K562 (cell line): Measurements from ENCODE around the gene ADORA1. TPM values are rescaled to one million over a fixed set of nuclear protein-coding genes. Genes with fewer than 3 reads are reported as not detected.
A peak's percentile ranks its signal among the peaks of the same experiment; 100 is the strongest.

Experiments
- ATAC-seq: fragments of 200-7000 bp; cut with Tn5 transposase; 3 replicates; pipeline ENCODE4 v1.9.1; 2020; ENCODE audit warnings: moderate library complexity
- BruUV-seq: library from RNA; stranded (reverse); fragments of 400-500 nt; replicated peaks from 2 replicates; lab custom pipeline; 2021; lab: Mats Ljungman, UMichigan
- CTCF ChIA-PET: fragments of 300-600 bp; formaldehyde crosslinking; extraction: SDS; loops from one replicate; lab custom pipeline; 2021; ENCODE audit warnings: low intra/inter-chr PET ratio; lab: Yijun Ruan, JAX
- POLR2A ChIA-PET: fragments of 300-600, 350-650 bp; sonication (Branson Sonifier 250); formaldehyde crosslinking; extraction: SDS; loops from one replicate; lab custom pipeline; 2021; ENCODE audit warnings: antibody characterized with exemption, inconsistent platforms; lab: Yijun Ruan, JAX
- DNase-seq, 4 experiments: peaks; one replicate each; pipeline versions ENCODE4 v3.0.0 to v3.0.0-alpha.2; 2011 to 2018; ENCODE audit warnings: low spot score in 3 of 4, mixed read lengths in 3 of 4; ENCODE audit errors: extremely low read depth in 1 of 4
- FAIRE-seq: peaks from 2 replicates; lab custom pipeline; 2011; peaks lifted over from hg19 to GRCh38; lab: Jason Lieb, UNC
- H2AFZ ChIP-seq: 2 replicates; pipeline ENCODE4 v1.6.0; 2011; ENCODE audit warnings: low read depth, low read length, control low read depth, inconsistent platforms
- H3K27ac ChIP-seq: fragments of 200-600 bp; 3 replicates; pipeline ENCODE4 v1.8.0; 2011; ENCODE audit warnings: low read depth, mild to moderate bottlenecking, control low read depth, inconsistent platforms, low read length, moderate library complexity, mixed read lengths; ENCODE audit errors: extremely low read depth
- H3K27me3 ChIP-seq, 2 experiments: fragments of 300-600 bp in 1 of 2; 2 replicates in 1 of 2; 3 replicates in 1 of 2; pipeline versions ENCODE4 v1.6.0 to v1.8.0; 2011; ENCODE audit warnings: inconsistent platforms in 2 of 2, low read length in 2 of 2, mild to moderate bottlenecking in 1 of 2, mixed read lengths in 1 of 2, moderate library complexity in 1 of 2; ENCODE audit not compliant: control insufficient read depth in 2 of 2, insufficient read depth in 2 of 2
- H3K36me3 ChIP-seq: fragments of 300-600 bp; 3 replicates; pipeline ENCODE4 v1.8.0; 2011; ENCODE audit warnings: mild to moderate bottlenecking, low read length, inconsistent platforms; ENCODE audit not compliant: control insufficient read depth, insufficient read depth
- H3K4me1 ChIP-seq, 2 experiments: fragments of 200-600 bp in 1 of 2; replicated peaks in 1 of 2; 2 replicates in 1 of 2; 3 replicates in 1 of 2; pipeline versions ENCODE4 v1.5.1 to v1.8.0; 2011; ENCODE audit warnings: inconsistent platforms in 2 of 2, low read length in 2 of 2, mild to moderate bottlenecking in 1 of 2, mixed read lengths in 1 of 2, moderate library complexity in 1 of 2; ENCODE audit not compliant: control insufficient read depth in 2 of 2, insufficient read depth in 2 of 2
- H3K4me2 ChIP-seq: 2 replicates; pipeline ENCODE4 v1.6.1; 2011; ENCODE audit warnings: low read length, control low read depth, inconsistent platforms, mixed read lengths; ENCODE audit not compliant: insufficient read depth
- H3K4me3 ChIP-seq: fragments of 200-600 bp; sonication (generic), shearing (Covaris generic); 2 replicates; pipeline ENCODE4 v1.5.1; 2016; ENCODE audit warnings: control low read depth, inconsistent platforms
- H3K79me2 ChIP-seq: fragments of 200-600 bp; 3 replicates; pipeline ENCODE4 v1.8.0; 2011; ENCODE audit warnings: low read length, inconsistent platforms; ENCODE audit not compliant: control insufficient read depth, insufficient read depth
- H3K9ac ChIP-seq, 2 experiments: 2 replicates each; pipeline versions ENCODE4 v1.6.0 to v1.6.1; 2011; ENCODE audit warnings: low read depth in 2 of 2, low read length in 2 of 2, control low read depth in 1 of 2, inconsistent platforms in 1 of 2, mild to moderate bottlenecking in 1 of 2, mixed read lengths in 1 of 2; ENCODE audit not compliant: insufficient read depth in 1 of 2
- H3K9me1 ChIP-seq: one replicate; pipeline ENCODE4 v1.6.0; 2011; ENCODE audit warnings: inconsistent platforms, mild to moderate bottlenecking, low read length, moderate library complexity; ENCODE audit not compliant: control insufficient read depth, insufficient read depth
- H3K9me3 ChIP-seq: replicated peaks from 2 replicates; pipeline ENCODE4 v1.5.1; 2011; ENCODE audit warnings: low read depth, low read length, inconsistent platforms; ENCODE audit not compliant: control insufficient read depth, insufficient read depth
- H4K20me1 ChIP-seq: replicated peaks from 2 replicates; pipeline ENCODE4 v1.6.1; 2011; ENCODE audit warnings: low read length, inconsistent platforms, mixed read lengths; ENCODE audit not compliant: control insufficient read depth, insufficient read depth
- KLF10 ChIP-seq: fragments of 250-450 bp; sonication (Bioruptor Pico); IDR thresholded peaks from 2 replicates; pipeline ENCODE4 v1.6.1; 2021; ENCODE audit warnings: matching md5 sums
- PURB ChIP-seq: sonication (generic); formaldehyde crosslinking; IDR thresholded peaks from 2 replicates; pipeline ENCODE4 v1.9.0; 2021; ENCODE audit warnings: low read depth, mild to moderate bottlenecking, missing genetic modification reagents
- RFX1 ChIP-seq: fragments of 450-650 bp; IDR thresholded peaks from 2 replicates; pipeline ENCODE4 v1.6.1; 2016; ENCODE audit warnings: mild to moderate bottlenecking, moderate library complexity
- ZNF583 ChIP-seq: fragments of 250-450 bp; sonication (Bioruptor Pico); IDR thresholded peaks from 2 replicates; pipeline ENCODE4 v1.4.0; 2020
- ZNF76 ChIP-seq: fragments of 250-450 bp; sonication (Bioruptor Pico); IDR thresholded peaks from 2 replicates; pipeline ENCODE4 v1.4.0; 2020; ENCODE audit warnings: mild to moderate bottlenecking, moderate library complexity, borderline replicate concordance
- WGBS: fragments of 100-300 bp; shearing (Covaris generic); methylation state at CpG from one replicate; pipeline ENCODE4 v1.1.6; 2016; ENCODE audit warnings: low coverage, mixed read lengths; ENCODE audit not compliant: insufficient coverage; ENCODE audit errors: missing lambda C conversion rate; 5-methylcytosine and 5-hydroxymethylcytosine counted together
- in situ Hi-C: fragments of 300-500 bp; cut with MboI; formaldehyde crosslinking; loops from 4 replicates; pipeline ENCODE4 v1.15.0; 2018; ENCODE audit warnings: inconsistent platforms, mixed read lengths
- intact Hi-C: fragments of 100-400 bp; cut with micrococcal nuclease; formaldehyde crosslinking; loops from 2 replicates; pipeline ENCODE4 v1.14.2; 2022
- polyA plus RNA-seq, 8 experiments: library from polyadenylated mRNA; depleted of rRNA in 4 of 8; stranded (reverse) in 5 of 8; unstranded in 3 of 8; fragments of >200 nt; fragmentation: Nextera tagmentation in 2 of 8; fragmentation: Illumina TruSeq in 1 of 8; extraction: Ambion mirVana in 2 of 8; extraction: Trizol in 1 of 8; gene quantifications; 2 replicates each; pipeline versions ENCODE4 v1.2.1 to v1.2.3, GENCODE V29; 2011 to 2014; ENCODE audit warnings: inconsistent platforms in 1 of 8, missing spikeins in 1 of 8
- total RNA-seq, 7 experiments: library from RNA; depleted of rRNA in 6 of 7; stranded (reverse); fragments of >200 nt in 6 of 7; fragmentation: Illumina TruSeq in 2 of 7; extraction: Trizol in 2 of 7; gene quantifications; 2 replicates each; pipeline versions ENCODE4 v1.2.1 to v1.2.3, GENCODE V29; 2011 to 2021; ENCODE audit warnings: low replicate concordance in 1 of 7
- TF ChIP-seq, protein P1 (sequence below): fragments of 450-650 bp; IDR thresholded peaks from 2 replicates; pipeline ENCODE4 v1.6.1; 2017; ENCODE audit warnings: antibody characterized with exemption
- TF ChIP-seq, protein P2 (sequence below): sonication (generic); formaldehyde crosslinking; IDR thresholded peaks from 2 replicates; pipeline ENCODE4 v1.8.1; 2022; ENCODE audit warnings: missing genetic modification reagents
- TF ChIP-seq, protein P3 (sequence below), 2 experiments: fragments of 150-350 bp in 1 of 2; IDR thresholded peaks; 2 replicates each; pipeline ENCODE4 v1.6.1; 2012 to 2016; ENCODE audit warnings: low read depth in 2 of 2, low read length in 2 of 2, mild to moderate bottlenecking in 1 of 2, moderate library complexity in 1 of 2

ADORA1 gene
- total and polyA plus RNA-seq, 9 of the 15 experiments (the other 6 are each of a cell fraction or from before 2014, with no cell fraction given), result not detected

DNA sequence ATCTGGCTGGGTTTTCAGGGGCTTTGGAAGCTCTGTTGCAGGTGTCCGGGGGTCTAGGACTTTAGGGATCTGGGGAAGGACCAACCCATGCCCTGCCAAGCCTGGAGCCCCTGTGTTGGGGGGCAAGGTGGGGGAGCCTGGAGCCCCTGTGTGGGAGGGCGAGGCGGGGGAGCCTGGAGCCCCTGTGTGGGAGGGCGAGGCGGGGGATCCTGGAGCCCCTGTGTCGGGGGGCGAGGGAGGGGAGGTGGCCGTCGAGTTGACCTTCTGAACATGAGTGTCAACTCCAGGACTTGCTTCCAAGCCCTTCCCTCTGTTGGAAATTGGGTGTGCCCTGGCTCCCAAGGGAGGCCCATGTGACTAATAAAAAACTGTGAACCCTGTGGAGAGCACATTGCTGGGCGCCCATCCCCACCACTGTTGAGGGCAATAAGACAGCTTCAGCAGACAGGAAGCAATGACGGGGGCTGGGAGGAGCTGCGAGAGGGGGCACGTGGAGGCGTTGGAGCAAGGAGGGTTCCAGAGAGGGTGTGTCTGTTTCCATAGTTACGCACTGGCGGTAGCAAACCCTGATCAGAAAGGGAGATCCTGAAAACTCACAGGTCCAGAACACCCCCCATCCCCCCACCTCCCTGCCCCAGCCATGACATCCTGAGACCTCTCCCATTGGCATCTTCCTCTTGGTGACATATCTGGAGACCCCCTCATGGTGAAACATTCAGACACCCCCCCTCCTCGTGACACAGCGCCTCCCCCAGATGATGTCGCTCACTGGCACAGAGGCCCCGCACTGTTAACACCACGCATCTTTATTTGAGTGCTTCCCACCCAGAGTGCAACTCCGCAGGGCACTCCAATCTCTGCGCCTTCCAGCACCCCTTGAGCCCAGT is 39.7 kb downstream of the ADORA1 start:
- no peak for ATAC-seq
- Histone ChIP-seq H3K9me3 (no peaks in the 10 kb centered on the region), H3K79me2 (no peaks in the 10 kb centered on the region), H3K9me1 (no peaks in the 10 kb centered on the region), H3K9ac (no peak overlapping the region), H3K4me1 (peaks cover 0 to 12% of the 10 kb centered on the region in 2 experiments; a peak in 1 of 5 replicates)
- WGBS, result 3% methylated on average over 19 of the region's 23 CpGs
- no peak for DNase-seq
- no peak for TF ChIP-seq KLF10 (CRISPR knock-in tag)
- TF ChIP-seq, protein P1, sequence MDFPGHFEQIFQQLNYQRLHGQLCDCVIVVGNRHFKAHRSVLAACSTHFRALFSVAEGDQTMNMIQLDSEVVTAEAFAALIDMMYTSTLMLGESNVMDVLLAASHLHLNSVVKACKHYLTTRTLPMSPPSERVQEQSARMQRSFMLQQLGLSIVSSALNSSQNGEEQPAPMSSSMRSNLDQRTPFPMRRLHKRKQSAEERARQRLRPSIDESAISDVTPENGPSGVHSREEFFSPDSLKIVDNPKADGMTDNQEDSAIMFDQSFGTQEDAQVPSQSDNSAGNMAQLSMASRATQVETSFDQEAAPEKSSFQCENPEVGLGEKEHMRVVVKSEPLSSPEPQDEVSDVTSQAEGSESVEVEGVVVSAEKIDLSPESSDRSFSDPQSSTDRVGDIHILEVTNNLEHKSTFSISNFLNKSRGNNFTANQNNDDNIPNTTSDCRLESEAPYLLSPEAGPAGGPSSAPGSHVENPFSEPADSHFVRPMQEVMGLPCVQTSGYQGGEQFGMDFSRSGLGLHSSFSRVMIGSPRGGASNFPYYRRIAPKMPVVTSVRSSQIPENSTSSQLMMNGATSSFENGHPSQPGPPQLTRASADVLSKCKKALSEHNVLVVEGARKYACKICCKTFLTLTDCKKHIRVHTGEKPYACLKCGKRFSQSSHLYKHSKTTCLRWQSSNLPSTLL, result no peak
- TF ChIP-seq, protein P2, sequence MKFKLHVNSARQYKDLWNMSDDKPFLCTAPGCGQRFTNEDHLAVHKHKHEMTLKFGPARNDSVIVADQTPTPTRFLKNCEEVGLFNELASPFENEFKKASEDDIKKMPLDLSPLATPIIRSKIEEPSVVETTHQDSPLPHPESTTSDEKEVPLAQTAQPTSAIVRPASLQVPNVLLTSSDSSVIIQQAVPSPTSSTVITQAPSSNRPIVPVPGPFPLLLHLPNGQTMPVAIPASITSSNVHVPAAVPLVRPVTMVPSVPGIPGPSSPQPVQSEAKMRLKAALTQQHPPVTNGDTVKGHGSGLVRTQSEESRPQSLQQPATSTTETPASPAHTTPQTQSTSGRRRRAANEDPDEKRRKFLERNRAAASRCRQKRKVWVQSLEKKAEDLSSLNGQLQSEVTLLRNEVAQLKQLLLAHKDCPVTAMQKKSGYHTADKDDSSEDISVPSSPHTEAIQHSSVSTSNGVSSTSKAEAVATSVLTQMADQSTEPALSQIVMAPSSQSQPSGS (CRISPR knock-in tag), result no peak
- TF ChIP-seq ZNF76 (CRISPR knock-in tag), result no peak
- no peak for TF ChIP-seq PURB (CRISPR knock-in tag)
- TF ChIP-seq, protein P3, sequence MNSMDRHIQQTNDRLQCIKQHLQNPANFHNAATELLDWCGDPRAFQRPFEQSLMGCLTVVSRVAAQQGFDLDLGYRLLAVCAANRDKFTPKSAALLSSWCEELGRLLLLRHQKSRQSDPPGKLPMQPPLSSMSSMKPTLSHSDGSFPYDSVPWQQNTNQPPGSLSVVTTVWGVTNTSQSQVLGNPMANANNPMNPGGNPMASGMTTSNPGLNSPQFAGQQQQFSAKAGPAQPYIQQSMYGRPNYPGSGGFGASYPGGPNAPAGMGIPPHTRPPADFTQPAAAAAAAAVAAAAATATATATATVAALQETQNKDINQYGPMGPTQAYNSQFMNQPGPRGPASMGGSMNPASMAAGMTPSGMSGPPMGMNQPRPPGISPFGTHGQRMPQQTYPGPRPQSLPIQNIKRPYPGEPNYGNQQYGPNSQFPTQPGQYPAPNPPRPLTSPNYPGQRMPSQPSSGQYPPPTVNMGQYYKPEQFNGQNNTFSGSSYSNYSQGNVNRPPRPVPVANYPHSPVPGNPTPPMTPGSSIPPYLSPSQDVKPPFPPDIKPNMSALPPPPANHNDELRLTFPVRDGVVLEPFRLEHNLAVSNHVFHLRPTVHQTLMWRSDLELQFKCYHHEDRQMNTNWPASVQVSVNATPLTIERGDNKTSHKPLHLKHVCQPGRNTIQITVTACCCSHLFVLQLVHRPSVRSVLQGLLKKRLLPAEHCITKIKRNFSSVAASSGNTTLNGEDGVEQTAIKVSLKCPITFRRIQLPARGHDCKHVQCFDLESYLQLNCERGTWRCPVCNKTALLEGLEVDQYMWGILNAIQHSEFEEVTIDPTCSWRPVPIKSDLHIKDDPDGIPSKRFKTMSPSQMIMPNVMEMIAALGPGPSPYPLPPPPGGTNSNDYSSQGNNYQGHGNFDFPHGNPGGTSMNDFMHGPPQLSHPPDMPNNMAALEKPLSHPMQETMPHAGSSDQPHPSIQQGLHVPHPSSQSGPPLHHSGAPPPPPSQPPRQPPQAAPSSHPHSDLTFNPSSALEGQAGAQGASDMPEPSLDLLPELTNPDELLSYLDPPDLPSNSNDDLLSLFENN (IDR thresholded peaks at IDR 0.05; ENCODE audit: low read depth in 2 of 2, low read length in 2 of 2), result no peak
- peak; percentile 70 for TF ChIP-seq RFX1
- no peak for TF ChIP-seq ZNF583
- TF ChIP-seq, all 486 proteins: peak for 1
- Histone ChIP-seq H3K4me2 (no peak overlapping the region), H4K20me1 (peaks cover 28% of the 10 kb centered on the region), H2AFZ (no peak overlapping the region), H3K27me3 (peaks cover 29 to 87% of the 10 kb centered on the region in 2 experiments; a peak in 4 of 5 replicates), H3K27ac (no peak overlapping the region), H3K4me3 (no peak overlapping the region), H3K36me3 (no peaks in the 10 kb centered on the region)
- in situ Hi-C loops, result no loop called here
- FAIRE-seq, result no peak
- CTCF ChIA-PET, result interaction anchor here (1.4 kb wide), 1 partner anchor 49 kb away, joined by 10 read pairs; no protein-coding TSS in a partner anchor
- intact Hi-C loops, result no loop called here
- BruUV-seq, result no TSS peak
- POLR2A ChIA-PET, result interaction anchor here (0.7 to 1.5 kb wide), 4 partner anchors 40 to 1066 kb away, joined by 3 read pairs; partner anchors contain the start of gene ADORA1
